ENCODE data around the gene PLCXD3. TPM values are rescaled to one million over a fixed set of nuclear protein-coding genes. Genes with fewer than 3 reads are reported as not detected.

The PLCXD3 gene
- polyA plus RNA-seq, 3 donors, result 1.4 to 11.2 (median 1.4) TPM

- 82 to 85% (median 85%) methylated on average over 5 of the region's 5 CpGs for WGBS, 3 donors
- no peak overlapping the region for H3K27ac ChIP-seq (ENCODE audit: low read depth, low read length)
Measured at GRCh38 chr5:41373230-41373629, 137.2 kb downstream of the PLCXD3 start.

DNA sequence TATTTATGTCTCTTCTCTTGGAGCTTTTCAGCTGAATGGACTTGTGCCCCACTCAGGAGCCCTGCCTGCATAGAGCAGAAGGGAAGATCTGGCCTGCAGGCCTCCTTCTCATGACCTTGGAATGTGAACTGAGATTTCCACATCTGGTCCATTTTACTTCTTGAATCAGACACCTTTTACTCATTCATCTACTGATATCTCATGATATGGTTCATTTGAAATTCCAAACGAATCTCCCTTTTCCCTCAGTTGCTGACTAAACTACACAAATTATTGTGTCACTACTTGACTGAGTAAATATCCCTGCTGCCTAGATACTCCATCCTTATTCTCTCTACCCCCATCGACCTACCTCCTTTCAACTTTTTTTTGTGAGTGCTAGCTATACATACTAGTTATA lies 138.7 kb downstream of the PLCXD3 start:
- 52 to 62% (median 60%) methylated on average over 2 of the region's 2 CpGs for WGBS, 3 donors
- H3K27ac ChIP-seq (ENCODE audit: low read depth, low read length), result no peak overlapping the region

- no peak overlapping the region for H3K27ac ChIP-seq (ENCODE audit: low read depth, low read length)
- WGBS, 3 donors, result 56 to 74% (median 56%) methylated on average over 4 of the region's 4 CpGs
Measured at GRCh38 chr5:41370482-41370881, 139.9 kb downstream of the PLCXD3 start.

- H3K27ac ChIP-seq (ENCODE audit: low read depth, low read length), result no peak overlapping the region
- 78 to 85% (median 83%) methylated on average over 2 of the region's 2 CpGs for WGBS, 3 donors
Measured at GRCh38 chr5:41369799-41370198, 140.6 kb downstream of the PLCXD3 start.

DNA sequence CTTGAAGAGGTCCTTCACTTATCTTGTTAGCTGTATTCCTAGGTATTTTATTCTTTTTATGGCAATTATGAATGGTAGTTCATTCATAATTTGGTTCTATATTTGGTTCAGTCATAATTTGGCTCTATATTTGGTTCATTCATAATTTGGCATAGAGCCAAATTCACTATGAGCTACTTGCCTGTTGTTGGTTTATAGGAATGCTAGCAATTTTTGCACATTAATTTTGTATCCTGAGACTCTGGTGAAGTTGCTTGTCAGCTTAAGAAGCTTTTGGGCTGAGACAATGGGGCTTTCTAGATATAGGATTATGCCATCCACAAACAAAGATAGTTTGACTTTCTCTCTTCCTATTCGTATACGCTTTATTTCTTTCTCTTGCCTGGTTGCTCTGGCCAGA lies 142.2 kb downstream of the PLCXD3 start:
- H3K27ac ChIP-seq (ENCODE audit: low read depth, low read length), result no peak overlapping the region
- WGBS, 3 donors, result 90 to 94% (median 91%) methylated on average over 2 of the region's 2 CpGs

- WGBS, 3 donors, result 0% methylated on average over 1 of the region's 1 CpG
Measured at GRCh38 chr5:41365369-41365768, 145.0 kb downstream of the PLCXD3 start.

GRCh38 chr5:41364346-41364745 lies 146.1 kb downstream of the PLCXD3 start:
- H3K27ac ChIP-seq (ENCODE audit: low read depth, low read length), result no peak overlapping the region
- WGBS, 3 donors, result 17 to 44% (median 36%) methylated on average over 1 of the region's 1 CpG

More at GRCh38 chr5:41365369-41365768, 145.0 kb downstream of the PLCXD3 start:
- H3K27ac ChIP-seq (ENCODE audit: low read depth, low read length), result no peak overlapping the region

DNA sequence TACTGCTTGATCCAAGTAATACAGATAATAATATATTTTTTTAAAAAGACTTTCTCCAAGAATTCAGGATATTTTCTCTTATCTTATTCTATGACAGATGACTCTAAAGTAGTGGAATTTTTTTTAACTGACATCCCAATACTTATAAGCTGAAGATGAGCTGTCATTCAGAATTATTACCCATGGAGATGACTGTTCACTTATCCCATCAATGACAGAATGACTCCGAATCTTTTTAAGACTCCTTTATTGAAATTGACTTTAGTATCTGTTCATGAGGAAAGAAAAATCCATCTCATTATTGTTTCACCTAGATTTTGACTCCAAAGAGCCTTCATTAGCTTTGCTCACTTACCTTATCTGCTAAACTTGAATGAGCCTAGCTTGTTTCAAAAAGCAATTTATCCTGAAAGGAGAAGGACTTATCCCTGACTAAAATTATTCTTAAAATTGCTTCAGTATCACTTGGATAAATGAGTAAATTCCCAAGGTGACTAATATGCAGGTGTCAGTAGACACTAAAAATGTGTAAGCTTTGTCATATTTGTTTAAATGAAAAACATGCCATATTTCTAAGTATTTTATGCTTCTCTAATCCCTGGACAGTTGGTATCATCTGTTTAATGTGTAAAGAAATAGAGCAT lies 146.9 kb downstream of the PLCXD3 start:
- H3K27ac ChIP-seq (ENCODE audit: low read depth, low read length), result no peak overlapping the region
- WGBS, 3 donors, result 79 to 88% (median 87%) methylated on average over 1 of the region's 1 CpG

- H3K27ac ChIP-seq (ENCODE audit: low read depth, low read length), result no peak overlapping the region
- WGBS, 3 donors, result 43 to 53% (median 51%) methylated on average over 2 of the region's 2 CpGs
Measured at GRCh38 chr5:41356786-41357185, 153.6 kb downstream of the PLCXD3 start.

DNA sequence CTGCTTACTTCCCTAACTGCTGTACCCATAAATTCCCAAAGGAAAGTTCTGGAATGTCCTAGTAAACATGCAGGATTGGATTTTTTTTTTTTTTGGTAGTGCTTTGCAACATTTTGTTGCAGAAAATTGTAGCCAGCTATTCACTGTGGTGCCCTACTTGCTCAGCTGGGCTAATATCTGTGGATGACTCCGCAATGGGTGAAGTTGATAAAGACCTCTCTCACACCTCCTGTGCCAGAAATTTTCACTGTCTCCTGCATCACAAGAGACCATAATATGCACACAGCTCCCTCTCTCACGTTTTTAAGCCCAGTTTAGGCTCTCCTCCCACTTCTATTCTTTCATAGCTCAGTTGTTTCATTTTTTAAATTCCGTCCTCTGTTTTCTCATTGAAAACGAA lies 160.6 kb downstream of the PLCXD3 start:
- no peak overlapping the region for H3K27ac ChIP-seq (ENCODE audit: low read depth, low read length)
- 60 to 64% (median 62%) methylated on average over 4 of the region's 4 CpGs for WGBS, 3 donors

- 87 to 93% (median 89%) methylated on average over 1 of the region's 1 CpG for WGBS, 3 donors
- H3K27ac ChIP-seq (ENCODE audit: low read depth, low read length), result no peak overlapping the region
Measured at GRCh38 chr5:41347569-41347968, 162.8 kb downstream of the PLCXD3 start.

DNA sequence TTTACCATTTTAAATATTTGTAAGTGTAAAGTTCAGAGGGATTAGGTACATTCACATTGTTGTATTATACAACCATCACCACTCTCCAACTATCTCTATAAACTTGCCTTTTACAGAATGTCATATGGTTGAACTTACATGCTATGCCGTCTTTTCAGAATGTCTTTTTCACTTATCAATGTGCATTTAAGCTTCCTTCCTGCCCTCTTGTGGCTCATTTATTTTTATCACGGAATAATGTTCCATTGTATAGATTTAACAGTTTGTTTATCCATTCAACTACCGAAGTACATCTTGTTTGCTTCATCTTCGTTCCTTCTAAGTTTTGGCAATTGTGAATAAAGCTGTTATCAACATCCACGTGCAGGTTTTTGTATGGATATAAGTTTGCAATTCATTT lies 163.8 kb downstream of the PLCXD3 start:
- no peak overlapping the region for H3K27ac ChIP-seq (ENCODE audit: low read depth, low read length)
- WGBS, 3 donors, result 27 to 36% (median 32%) methylated on average over 5 of the region's 5 CpGs

- WGBS, 3 donors, result 16 to 44% (median 43%) methylated on average over 1 of the region's 1 CpG
- no peak overlapping the region for H3K27ac ChIP-seq (ENCODE audit: low read depth, low read length)
Measured at GRCh38 chr5:41345295-41345694, 165.1 kb downstream of the PLCXD3 start.

GRCh38 chr5:41339339-41339738 lies 171.1 kb downstream of the PLCXD3 start:
- H3K27ac ChIP-seq (ENCODE audit: low read depth, low read length), result no peak overlapping the region
- WGBS, 3 donors, result 79 to 94% (median 85%) methylated on average over 1 of the region's 1 CpG

GRCh38 chr5:41338136-41338675 lies 172.2 kb downstream of the PLCXD3 start:
- H3K27ac ChIP-seq (ENCODE audit: low read depth, low read length), result no peak overlapping the region
- WGBS, 3 donors, result 53 to 73% (median 65%) methylated on average over 2 of the region's 2 CpGs

GRCh38 chr5:41337724-41338123 lies 172.7 kb downstream of the PLCXD3 start:
- no peak overlapping the region for H3K27ac ChIP-seq (ENCODE audit: low read depth, low read length)

- no peak overlapping the region for H3K27ac ChIP-seq (ENCODE audit: low read depth, low read length)
Measured at GRCh38 chr5:41337216-41337615, 173.2 kb downstream of the PLCXD3 start.

DNA sequence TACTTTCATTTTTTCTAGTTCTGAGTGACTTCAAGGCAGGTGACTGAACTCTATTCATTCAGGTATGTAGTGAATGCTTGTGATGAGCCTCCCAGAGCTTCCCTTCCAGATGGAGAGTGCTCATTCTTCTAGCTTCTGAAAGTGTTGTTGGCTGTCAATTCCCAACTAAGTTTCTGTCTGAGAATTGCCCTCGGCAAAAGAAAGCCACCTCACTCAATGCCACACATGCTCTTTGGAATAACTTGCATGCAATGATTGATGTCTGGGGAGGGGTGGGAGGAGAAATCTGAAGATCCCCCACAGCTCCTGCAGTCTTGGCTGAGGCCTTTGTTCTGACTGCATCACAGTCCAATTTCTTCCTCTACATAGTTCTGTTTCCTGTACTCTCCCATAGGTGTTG lies 173.9 kb downstream of the PLCXD3 start:
- WGBS, 3 donors, result 78 to 86% (median 86%) methylated on average over 1 of the region's 1 CpG
- H3K27ac ChIP-seq (ENCODE audit: low read depth, low read length), result no peak overlapping the region

DNA sequence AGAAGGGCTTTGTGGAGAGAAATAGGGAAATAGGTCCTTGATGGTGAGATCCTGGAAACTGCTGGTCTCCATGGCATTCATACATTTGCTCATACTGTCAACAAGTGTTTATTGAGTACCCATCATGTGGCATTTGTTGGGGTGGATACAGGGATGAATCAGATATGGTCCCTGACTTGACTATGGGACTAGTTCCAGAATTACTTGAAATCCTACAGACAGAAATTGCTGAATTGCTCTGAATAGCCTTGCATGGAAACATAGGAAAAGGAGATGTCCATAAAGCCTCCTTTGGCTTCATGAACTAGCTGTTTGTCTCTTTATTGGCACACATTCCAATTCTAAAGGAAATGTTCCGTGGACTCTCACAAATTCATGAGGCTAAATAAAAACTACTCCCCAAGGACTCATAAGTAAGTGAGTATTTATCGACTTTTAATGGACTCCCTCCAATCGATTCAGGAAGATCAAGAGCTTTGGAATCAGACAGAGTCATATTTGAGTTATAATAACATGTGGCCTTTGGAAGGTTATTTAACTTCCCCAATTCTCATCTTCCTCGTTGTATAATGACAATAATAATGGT lies 174.7 kb downstream of the PLCXD3 start:
- 43 to 54% (median 44%) methylated on average over 4 of the region's 4 CpGs for WGBS, 3 donors
- H3K27ac ChIP-seq (ENCODE audit: low read depth, low read length), result no peak overlapping the region

DNA sequence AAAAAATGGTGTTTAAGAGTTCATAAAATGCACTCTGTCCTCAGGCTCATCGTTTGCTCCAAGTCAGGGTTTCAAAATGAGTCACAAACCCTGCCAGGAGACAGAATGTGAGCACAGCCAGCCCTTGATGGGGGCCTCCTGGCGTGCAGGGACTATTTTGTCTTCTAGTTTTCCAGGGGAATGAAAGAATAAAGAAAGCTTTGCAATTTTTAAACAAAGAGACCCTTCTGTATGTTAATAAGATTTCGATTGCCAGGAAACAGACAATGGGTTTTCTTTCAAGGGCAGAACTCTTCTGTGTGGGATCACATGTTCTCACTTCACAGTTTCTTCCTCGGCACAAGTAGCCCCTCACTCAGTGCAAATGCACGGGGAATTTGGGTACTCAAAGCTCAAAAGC lies 175.6 kb downstream of the PLCXD3 start:
- 40 to 46% (median 42%) methylated on average over 5 of the region's 5 CpGs for WGBS, 3 donors
- H3K27ac ChIP-seq (ENCODE audit: low read depth, low read length), result no peak overlapping the region
